Activated CD8-positive, alpha-beta T cell treated with anti-CD3 and anti-CD28 coated beads, Interleukin-2, amount 10 ng/mL, durations not matched to agents 7 days and 5 days (primary cell): ENCODE measurements around the gene SSH2. TPM values are rescaled to one million over a fixed set of nuclear protein-coding genes. Genes with fewer than 3 reads are reported as not detected.
"Not testable (repeated sequence)": the region's sequence is repeated elsewhere in the genome, so short reads cannot be mapped to it uniquely, and the experiment has no call there.

Source experiments
- ATAC-seq: fragments of 150-1000 bp; cut with Tn5 transposase; one replicate; pipeline ENCODE4 v1.10.0; 2021; ENCODE audit warnings: moderate library complexity
- CTCF ChIA-PET: fragments of 350-600 bp; sonication (Branson Sonifier 250); formaldehyde crosslinking; loops from one replicate; lab custom pipeline; 2021; ENCODE audit warnings: antibody characterized with exemption; lab: Charles Lee
- POLR2A ChIA-PET: fragments of 350-600 bp; sonication (Branson Sonifier 250); formaldehyde crosslinking; loops from one replicate; lab custom pipeline; 2021; ENCODE audit warnings: antibody characterized with exemption; lab: Charles Lee
- DNase-seq: peaks from one replicate; pipeline ENCODE4 v3.0.0-alpha.2; 2020
- H3K27ac Mint-ChIP-seq: one replicate; pipeline ENCODE4 v1.8.0; 2021; ENCODE audit warnings: mild to moderate bottlenecking, mixed read lengths
- H3K27me3 Mint-ChIP-seq: one replicate; pipeline ENCODE4 v1.8.0; 2021; ENCODE audit warnings: low read depth, mixed read lengths
- H3K36me3 Mint-ChIP-seq: one replicate; pipeline ENCODE4 v1.8.0; 2021; ENCODE audit warnings: low read depth, mixed read lengths
- H3K4me1 Mint-ChIP-seq: one replicate; pipeline ENCODE4 v1.8.0; 2021; ENCODE audit warnings: low read depth, mixed read lengths
- H3K4me3 Mint-ChIP-seq: one replicate; pipeline ENCODE4 v1.8.0; 2021; ENCODE audit warnings: mild to moderate bottlenecking, mixed read lengths
- H3K9me3 Mint-ChIP-seq: one replicate; pipeline ENCODE4 v1.8.0; 2022; ENCODE audit warnings: mixed read lengths; ENCODE audit not compliant: insufficient read depth
- total RNA-seq, 2 experiments: library from RNA; stranded (reverse); gene quantifications; one replicate each; pipeline ENCODE4 v1.2.3, GENCODE V29; 2021

Gene SSH2
- total RNA-seq, 2 experiments from 2014 or later = 73.5 to 79.6 TPM

DNA sequence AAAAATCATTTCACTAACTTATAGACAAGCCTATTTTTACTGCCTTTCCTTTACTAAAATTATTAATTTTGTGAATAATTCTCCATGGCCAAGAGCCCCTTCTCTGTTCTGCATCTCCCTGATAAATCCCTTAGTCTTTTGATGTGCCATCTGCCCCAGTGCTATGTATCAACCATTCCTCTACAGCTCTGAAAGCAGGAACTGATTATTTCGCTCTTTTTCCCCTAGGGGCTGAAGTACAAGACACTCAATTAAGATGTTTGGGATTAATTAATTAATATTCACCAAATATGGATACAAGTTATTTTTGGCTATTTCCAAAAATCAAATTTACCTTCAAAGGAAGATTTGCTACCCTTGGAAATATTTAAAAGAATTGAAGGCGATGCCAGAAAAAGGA lies 26.6 kb downstream of the SSH2 start:
- no peak overlapping the region for H3K4me3 Mint-ChIP-seq
- ATAC-seq (no peak), DNase-seq (no peak)
- ChIA-PET POLR2A (interaction anchor here (0.6 to 0.7 kb wide), 2 partner anchors 86 to 468 kb away, joined by 3 to 4 read pairs; no protein-coding TSS in a partner anchor), CTCF (interaction anchor here (0.6 to 1.2 kb wide), 2 partner anchors 28 to 118 kb away, joined by 4 to 5 read pairs; no protein-coding TSS in a partner anchor)
- peaks cover 25% of the 10 kb centered on the region for H3K36me3 Mint-ChIP-seq
- peaks cover 13% of the 10 kb centered on the region for H3K9me3 Mint-ChIP-seq
- H3K27ac Mint-ChIP-seq = no peak overlapping the region
- H3K4me1 Mint-ChIP-seq = peaks cover 17% of the 10 kb centered on the region
- no peaks in the 10 kb centered on the region for H3K27me3 Mint-ChIP-seq

DNA sequence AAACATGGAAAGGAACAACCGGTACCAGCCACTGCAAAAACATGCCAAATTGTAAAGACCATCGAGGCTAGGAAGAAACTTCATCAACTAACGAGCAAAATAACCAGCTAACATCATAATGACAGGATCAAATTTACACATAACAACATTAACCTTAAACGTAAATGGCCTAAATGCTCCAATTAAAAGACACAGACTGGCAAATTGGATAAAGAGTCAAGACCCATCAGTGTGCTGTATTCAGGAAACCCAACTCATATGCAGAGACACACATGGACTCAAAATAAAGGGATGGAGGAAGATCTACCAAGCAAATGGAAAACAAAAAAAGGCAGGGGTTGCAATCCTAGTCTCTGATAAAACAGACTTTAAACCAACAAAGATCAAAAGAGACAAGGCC lies 32.9 kb downstream of the SSH2 start:
- CTCF ChIA-PET, H3K9me3 Mint-ChIP-seq: not testable (repeated sequence)

DNA sequence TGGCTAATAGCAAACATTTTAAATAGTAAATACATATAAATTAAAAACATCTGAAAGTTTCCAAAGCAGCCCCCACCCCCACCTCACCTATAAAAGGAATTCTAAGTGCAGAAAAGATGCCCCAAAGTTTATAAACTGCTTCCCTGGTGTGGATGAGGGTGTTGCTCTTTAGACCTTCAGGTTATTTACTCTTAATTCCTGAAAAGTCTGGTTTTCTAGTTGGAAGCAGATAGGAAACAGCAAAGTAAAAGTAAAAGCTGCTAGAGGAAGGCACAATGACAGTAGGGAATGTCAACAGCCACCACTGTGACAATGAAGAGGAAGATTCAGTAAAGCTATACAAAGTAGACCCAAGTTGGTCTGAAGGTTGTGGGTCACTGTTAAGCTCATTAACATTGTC lies 37.8 kb downstream of the SSH2 start:
- H3K36me3 Mint-ChIP-seq = peaks cover 21% of the 10 kb centered on the region
- DNase-seq (no peak), ATAC-seq (no peak)
- ChIA-PET POLR2A (interaction anchor here (1.6 kb wide), 1 partner anchor 38 kb away, joined by 9 read pairs; the partner anchor contains the start of gene SSH2), CTCF (interaction anchor here (1.2 to 1.6 kb wide), 3 partner anchors 38 to 275 kb away, joined by 3 to 5 read pairs (median 3); partner anchors contain the start of gene SSH2)
- H3K4me3 Mint-ChIP-seq = no peak overlapping the region
- no peak overlapping the region for H3K27ac Mint-ChIP-seq
- peaks cover 18% of the 10 kb centered on the region for H3K4me1 Mint-ChIP-seq
- H3K9me3 Mint-ChIP-seq = peaks cover 5% of the 10 kb centered on the region
- H3K27me3 Mint-ChIP-seq = no peaks in the 10 kb centered on the region

More for the DNA sequence above, 32.9 kb downstream of the SSH2 start:
- ATAC-seq, DNase-seq, H3K4me3 Mint-ChIP-seq, POLR2A ChIA-PET, H3K27me3 Mint-ChIP-seq, H3K27ac Mint-ChIP-seq, H3K36me3 Mint-ChIP-seq: not testable (repeated sequence)
- peaks cover 18% of the 10 kb centered on the region for H3K4me1 Mint-ChIP-seq

DNA sequence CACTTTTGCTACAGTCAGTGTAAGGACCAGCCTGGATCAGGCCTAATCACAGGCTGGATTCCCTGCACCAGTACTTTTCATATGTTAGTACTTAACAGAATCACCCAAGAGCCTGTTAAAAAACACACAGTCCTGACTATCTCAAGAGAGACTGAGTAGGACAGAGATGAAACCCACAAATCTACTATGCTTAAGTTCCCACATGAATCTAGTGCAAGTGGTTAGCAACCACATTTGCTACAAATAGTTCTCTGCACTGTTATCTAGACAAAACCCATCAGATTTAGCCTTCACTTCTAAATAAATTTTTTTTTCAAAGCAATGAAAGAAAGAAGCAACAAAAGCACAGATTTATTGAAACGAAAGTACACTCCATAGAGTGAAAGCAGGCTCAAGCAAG lies 38.9 kb downstream of the SSH2 start:
- peaks cover 18% of the 10 kb centered on the region for H3K4me1 Mint-ChIP-seq
- ATAC-seq (no peak), DNase-seq (no peak)
- H3K27me3 Mint-ChIP-seq = no peaks in the 10 kb centered on the region
- peaks cover 5% of the 10 kb centered on the region for H3K9me3 Mint-ChIP-seq
- ChIA-PET CTCF (interaction anchor here (1.2 to 1.3 kb wide), 2 partner anchors 39 to 274 kb away, joined by 3 read pairs; partner anchors contain the start of gene SSH2), POLR2A (interaction anchor here (0.7 to 1.6 kb wide), 2 partner anchors 39 to 71 kb away, joined by 4 to 9 read pairs; partner anchors contain the start of gene SSH2)
- H3K4me3 Mint-ChIP-seq = no peak overlapping the region
- no peak overlapping the region for H3K27ac Mint-ChIP-seq
- H3K36me3 Mint-ChIP-seq = peaks cover 23% of the 10 kb centered on the region

DNA sequence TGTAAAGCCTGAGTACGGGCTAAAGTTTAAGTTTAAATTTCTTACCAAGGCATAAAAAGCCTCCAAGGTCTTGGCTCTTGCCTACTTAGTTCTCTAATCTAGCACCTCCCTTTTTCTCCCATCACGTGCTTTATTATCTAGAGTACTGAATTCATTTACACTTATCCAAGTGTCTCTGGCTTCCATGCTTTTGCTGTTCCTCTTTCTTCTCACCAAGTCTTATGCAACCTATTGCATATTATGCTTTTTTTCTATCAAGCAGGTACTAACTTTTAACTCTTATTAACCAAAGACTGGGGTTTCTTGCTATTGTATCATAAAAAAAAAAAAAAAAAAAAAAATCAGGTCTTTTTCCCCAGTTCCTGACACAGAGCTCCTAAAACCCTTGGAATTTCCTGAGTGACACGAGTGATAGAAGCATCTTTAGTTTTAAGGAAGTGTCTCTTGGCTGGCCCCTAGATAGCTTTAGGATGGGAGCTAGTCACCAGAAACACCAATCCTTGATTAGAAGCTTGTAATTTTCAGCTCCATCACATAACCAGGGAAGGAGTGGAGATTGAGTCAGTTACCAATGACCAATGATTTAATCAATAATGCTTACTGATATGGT lies 44.9 kb downstream of the SSH2 start:
- DNase-seq = no peak
- CTCF ChIA-PET = no interaction called here
- POLR2A ChIA-PET = no interaction called here
- Mint-ChIP-seq H3K4me1 (peaks cover 15% of the 10 kb centered on the region), H3K27me3 (no peaks in the 10 kb centered on the region), H3K27ac (no peak overlapping the region), H3K4me3 (no peak overlapping the region), H3K9me3 (no peaks in the 10 kb centered on the region), H3K36me3 (peaks cover 9% of the 10 kb centered on the region)
- ATAC-seq = no peak

DNA sequence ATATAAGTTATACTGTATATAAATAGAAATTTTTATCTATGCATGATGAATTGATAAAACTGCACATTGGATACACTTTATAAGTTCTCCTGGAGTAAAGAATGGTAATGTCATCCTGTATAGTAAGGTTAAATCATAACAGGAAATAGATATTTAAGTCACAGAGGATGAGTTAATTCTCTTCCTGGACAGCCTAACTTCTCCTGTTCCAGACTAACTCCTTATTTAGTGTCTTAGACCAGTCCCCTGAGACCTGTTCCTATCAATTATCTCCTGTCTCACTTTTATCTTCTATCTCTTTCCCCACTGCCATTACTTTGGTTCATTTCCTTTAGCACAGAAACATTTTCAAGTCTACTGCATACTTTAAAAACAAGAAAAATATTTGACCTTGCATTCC lies 46.5 kb downstream of the SSH2 start:
- peak overlapping the region; percentile 1 for H3K27ac Mint-ChIP-seq
- no peaks in the 10 kb centered on the region for H3K9me3 Mint-ChIP-seq
- no peak for ATAC-seq
- CTCF ChIA-PET = no interaction called here
- POLR2A ChIA-PET = no interaction called here
- H3K36me3 Mint-ChIP-seq = peaks cover 5% of the 10 kb centered on the region
- H3K4me1 Mint-ChIP-seq = peaks cover 14% of the 10 kb centered on the region
- no peak for DNase-seq
- H3K27me3 Mint-ChIP-seq = no peaks in the 10 kb centered on the region
- no peak overlapping the region for H3K4me3 Mint-ChIP-seq

DNA sequence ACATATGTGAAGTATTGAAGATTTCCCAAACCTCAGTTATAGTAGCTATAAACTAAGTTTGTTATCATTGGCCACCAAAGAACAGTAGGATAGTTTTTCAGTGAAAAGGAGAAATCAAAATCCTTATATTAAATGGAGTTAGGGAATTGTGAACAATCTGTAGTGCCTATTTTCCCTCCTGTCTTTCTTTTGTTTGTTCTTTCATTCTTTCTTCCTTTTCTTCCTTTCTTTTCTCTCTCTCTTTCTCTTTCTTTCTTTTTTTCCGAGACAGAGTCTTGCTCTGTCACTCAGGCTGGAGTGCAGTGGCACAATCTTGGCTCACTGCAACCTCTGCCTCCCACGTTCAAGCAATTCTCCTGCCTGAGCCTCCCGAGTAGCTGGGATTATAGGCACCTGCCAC lies 48.8 kb downstream of the SSH2 start:
- Mint-ChIP-seq H3K36me3 (peaks cover 8% of the 10 kb centered on the region), H3K27ac (no peak overlapping the region), H3K9me3 (no peaks in the 10 kb centered on the region), H3K4me1 (peaks cover 14% of the 10 kb centered on the region), H3K27me3 (no peaks in the 10 kb centered on the region), H3K4me3 (no peak overlapping the region)
- ChIA-PET POLR2A (no interaction called here), CTCF (no interaction called here)
- DNase-seq (no peak), ATAC-seq (no peak)

DNA sequence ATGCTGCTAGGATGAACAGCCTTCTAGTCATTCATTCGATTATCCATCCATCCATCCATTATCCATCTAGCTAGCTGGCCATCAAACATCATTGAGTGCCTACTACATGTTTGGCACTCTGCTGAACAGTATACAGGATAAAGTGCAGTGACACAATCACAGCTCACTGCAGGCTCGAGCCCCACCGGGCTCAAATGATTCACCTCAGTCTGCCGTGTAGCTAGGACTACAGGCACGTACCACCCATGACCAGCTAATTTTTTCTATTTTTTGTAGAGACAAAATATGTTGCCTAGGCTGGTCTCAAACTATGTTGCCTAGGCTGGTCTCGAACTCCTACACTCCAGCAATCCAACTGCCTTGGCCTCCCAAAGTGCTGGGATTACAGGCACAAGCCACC lies 50.0 kb downstream of the SSH2 start:
- no peak for DNase-seq
- H3K4me3 Mint-ChIP-seq = no peak overlapping the region
- no peaks in the 10 kb centered on the region for H3K27me3 Mint-ChIP-seq
- POLR2A ChIA-PET = interaction anchor here (0.7 kb wide), 1 partner anchor 49 kb away, joined by 3 read pairs; no protein-coding TSS in a partner anchor
- CTCF ChIA-PET = interaction anchor here (1.0 kb wide), 1 partner anchor 51 kb away, joined by 5 read pairs; no protein-coding TSS in a partner anchor
- H3K9me3 Mint-ChIP-seq = no peaks in the 10 kb centered on the region
- peaks cover 4% of the 10 kb centered on the region for H3K36me3 Mint-ChIP-seq
- no peak overlapping the region for H3K27ac Mint-ChIP-seq
- ATAC-seq = no peak
- peaks cover 14% of the 10 kb centered on the region for H3K4me1 Mint-ChIP-seq

DNA sequence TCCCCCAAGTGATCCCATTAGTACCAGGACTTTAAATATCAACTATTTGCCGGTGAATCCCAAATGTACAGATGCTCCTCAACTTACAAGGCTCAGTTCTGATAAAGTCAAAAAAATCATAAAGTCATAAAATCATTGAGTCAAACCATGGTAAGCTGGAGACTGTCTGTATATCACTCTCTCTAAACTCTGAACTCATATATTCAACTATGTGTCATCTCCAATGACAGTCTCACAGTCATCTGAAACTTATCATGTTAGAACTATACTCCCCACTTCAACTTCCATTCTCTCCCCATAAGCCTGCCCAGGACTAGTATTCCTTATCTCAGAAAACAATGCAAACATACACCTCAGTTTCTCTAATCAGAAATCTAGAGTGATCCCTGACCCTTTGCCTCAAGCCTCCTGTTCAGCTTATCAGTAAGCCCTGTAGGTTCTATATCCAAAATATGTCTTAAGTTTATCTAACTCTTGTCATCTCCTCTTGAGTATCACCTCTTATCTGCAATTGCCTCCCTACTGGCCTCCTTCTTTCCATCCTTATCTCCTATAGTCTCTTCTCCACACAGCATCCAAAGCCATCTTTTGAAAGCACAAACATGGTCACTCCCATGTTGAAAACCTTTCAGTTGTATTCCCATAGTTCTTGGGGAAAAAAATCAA lies 55.0 kb downstream of the SSH2 start:
- ChIA-PET POLR2A (interaction anchor here (0.6 kb wide), 1 partner anchor 84 kb away, joined by 3 read pairs; no protein-coding TSS in a partner anchor), CTCF (no interaction called here)
- Mint-ChIP-seq H3K9me3 (no peaks in the 10 kb centered on the region), H3K36me3 (peaks cover 4% of the 10 kb centered on the region), H3K27me3 (no peaks in the 10 kb centered on the region), H3K27ac (no peak overlapping the region), H3K4me1 (no peaks in the 10 kb centered on the region), H3K4me3 (no peak overlapping the region)
- DNase-seq = no peak
- ATAC-seq = no peak

DNA sequence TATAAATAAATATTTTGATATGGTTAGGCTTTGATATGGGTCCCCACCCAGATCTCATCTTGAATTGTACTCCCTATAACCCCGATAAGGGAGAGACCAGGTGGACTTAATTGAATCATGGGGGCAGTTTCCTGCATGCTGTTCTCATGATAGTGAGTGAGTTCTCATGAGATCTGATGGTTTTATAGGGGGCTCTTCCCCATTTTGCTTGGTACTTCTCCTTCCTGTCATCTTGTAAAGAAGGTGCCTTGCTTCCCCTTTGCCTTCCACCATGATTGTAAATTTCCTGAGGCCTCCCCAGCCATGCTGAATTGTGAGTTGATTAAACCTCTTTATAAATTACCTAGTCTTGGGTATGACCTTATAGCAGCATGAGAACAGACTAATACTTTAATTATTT lies 55.7 kb downstream of the SSH2 start:
- H3K36me3 Mint-ChIP-seq, H3K4me3 Mint-ChIP-seq, CTCF ChIA-PET, ATAC-seq, H3K4me1 Mint-ChIP-seq, H3K9me3 Mint-ChIP-seq, H3K27ac Mint-ChIP-seq, H3K27me3 Mint-ChIP-seq, DNase-seq: not testable (repeated sequence)
- POLR2A ChIA-PET = interaction anchor here (0.6 kb wide), 2 partner anchors 83 to 251 kb away, joined by 3 read pairs; no protein-coding TSS in a partner anchor

DNA sequence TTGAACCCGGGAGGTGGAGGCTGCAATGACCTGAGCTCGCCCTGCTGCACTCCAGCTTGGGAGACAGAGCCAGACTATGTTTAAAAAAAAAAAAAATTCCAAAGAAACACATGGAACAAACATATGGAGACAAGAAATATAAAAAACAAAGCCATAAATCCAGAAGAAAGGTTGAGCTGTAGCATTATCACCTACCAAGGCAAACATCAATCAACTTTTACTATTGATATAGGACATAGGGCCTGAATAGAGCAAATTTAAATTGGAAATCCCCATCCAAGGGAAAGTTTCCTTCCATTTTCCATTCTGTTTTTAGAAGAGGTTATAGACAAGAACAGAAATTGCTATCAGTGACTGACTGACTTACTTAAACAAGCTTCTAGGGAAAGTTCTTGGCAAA lies 56.6 kb downstream of the SSH2 start:
- peaks cover 4% of the 10 kb centered on the region for H3K36me3 Mint-ChIP-seq

More for the DNA sequence above, 56.6 kb downstream of the SSH2 start:
- Mint-ChIP-seq H3K4me3 (no peak overlapping the region), H3K9me3 (no peaks in the 10 kb centered on the region), H3K27me3 (no peaks in the 10 kb centered on the region), H3K4me1 (no peaks in the 10 kb centered on the region), H3K27ac (no peak overlapping the region)
- DNase-seq = no peak
- ChIA-PET POLR2A (interaction anchor here (0.7 kb wide), 1 partner anchor 22 kb away, joined by 3 read pairs; no protein-coding TSS in a partner anchor), CTCF (no interaction called here)
- no peak for ATAC-seq
